ENCODE results near the gene FGD5. TPM values are rescaled to one million over a fixed set of nuclear protein-coding genes. Genes with fewer than 3 reads are reported as not detected.

FGD5 gene
- total RNA-seq, 2 donors from 2014 or later: not detected

DNA sequence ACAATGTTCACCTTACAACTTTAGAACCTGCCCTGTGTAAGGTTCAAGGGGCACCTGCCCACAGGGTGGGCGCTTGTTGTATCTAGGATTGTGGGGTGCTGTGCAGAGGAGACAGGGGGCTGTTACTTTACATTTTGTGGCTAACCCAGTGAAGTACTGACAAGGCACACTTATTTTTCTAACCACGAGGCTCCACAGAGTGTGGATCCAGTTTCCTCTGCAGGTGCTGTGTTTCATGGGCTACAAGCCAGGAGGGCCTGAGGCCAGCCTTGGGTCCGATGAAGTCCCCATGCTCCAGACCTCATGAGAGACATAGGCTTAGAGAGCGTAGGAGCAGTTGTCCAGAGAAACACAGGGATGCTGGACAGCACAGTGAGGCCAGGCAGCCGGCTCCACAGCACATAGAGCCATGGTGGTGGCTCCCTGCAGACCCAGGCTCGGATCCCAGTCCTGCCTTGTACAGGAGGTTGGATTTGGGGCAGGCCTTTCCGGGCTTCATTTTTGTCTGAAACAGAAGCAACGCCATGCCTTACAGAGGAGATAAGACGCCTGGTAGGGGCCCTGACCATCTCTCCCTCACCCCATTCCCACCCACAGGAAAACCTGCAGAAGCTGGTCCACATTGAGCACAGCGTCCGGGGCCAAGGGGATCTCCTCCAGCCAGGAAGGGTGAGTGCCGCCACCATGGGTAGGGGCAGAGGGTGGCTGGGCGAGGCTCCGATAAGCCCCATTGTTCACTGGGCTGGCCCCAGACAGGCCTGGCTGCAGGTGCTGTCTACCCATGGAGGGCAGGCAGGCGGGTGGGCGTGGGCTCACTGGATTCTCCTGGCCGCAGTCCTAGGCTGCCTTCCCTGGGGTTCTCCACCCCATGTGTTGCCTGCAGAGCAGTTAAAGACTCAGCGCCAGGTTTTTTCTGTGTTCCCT is 88.5 kb downstream of the FGD5 start:
- Mint-ChIP-seq H3K27ac (no peak overlapping the region), H3K36me3 (ENCODE audit: low read depth) (peaks cover 2% of the 10 kb centered on the region), H3K27me3 (peaks cover 20% of the 10 kb centered on the region), H3K4me1 (peaks cover 4% of the 10 kb centered on the region), H3K4me3 (no peak overlapping the region)
- no peak for DNase-seq
- H3K9me3 ChIP-seq (ENCODE audit: control insufficient read depth, low read length, poor library complexity, severe bottlenecking): no peaks in the 10 kb centered on the region
- no peak for ATAC-seq

DNA sequence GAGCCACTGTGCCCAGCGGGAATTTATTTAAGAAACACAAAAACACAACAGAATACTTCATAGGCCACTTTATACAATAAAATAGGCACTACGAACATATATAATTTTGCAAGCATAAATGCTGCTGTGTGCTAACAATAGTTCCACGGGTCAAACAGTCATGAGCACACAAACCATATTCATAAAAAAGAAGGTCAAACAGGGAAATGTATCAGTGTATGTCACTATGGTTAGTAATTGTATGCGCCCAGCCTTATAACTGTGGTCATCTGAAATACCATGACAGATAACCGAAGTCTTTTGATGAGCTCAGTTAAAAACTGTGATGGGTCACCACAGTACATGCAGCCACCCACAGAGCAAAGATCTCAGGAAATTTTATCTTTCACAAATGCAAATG is 90.5 kb downstream of the FGD5 start:
- no peak overlapping the region for H3K27ac Mint-ChIP-seq
- H3K4me1 Mint-ChIP-seq: peaks cover 7% of the 10 kb centered on the region
- no peak for ATAC-seq

DNA sequence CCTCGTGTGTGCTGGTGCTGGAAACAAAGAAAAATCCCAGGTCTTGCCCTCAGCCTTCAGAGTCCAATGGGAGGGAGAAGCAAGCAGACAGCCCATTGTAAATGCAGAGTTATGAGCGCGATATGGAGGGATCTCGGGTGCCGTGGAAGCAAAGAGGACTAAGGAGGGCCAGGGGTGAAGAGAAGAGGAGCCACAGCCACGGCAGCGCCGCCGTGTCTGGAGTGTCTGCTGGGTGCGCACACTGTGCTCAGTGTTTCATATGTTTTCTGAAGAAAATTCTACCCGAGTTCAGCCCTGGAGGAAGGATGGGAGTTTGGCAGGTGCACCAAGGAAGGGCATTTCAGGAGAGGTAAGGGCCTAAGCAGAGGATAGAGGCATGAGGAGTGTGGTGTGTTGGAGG is 92.9 kb downstream of the FGD5 start:
- Mint-ChIP-seq H3K36me3 (ENCODE audit: low read depth) (no peaks in the 10 kb centered on the region), H3K27ac (no peak overlapping the region), H3K4me1 (peaks cover 7% of the 10 kb centered on the region), H3K27me3 (peaks cover 35% of the 10 kb centered on the region), H3K4me3 (no peak overlapping the region)
- H3K9me3 ChIP-seq (ENCODE audit: control insufficient read depth, low read length, poor library complexity, severe bottlenecking): no peaks in the 10 kb centered on the region
- ATAC-seq: no peak
- no peak for DNase-seq

More for the DNA sequence above, 90.5 kb downstream of the FGD5 start:
- Mint-ChIP-seq H3K27me3 (peaks cover 31% of the 10 kb centered on the region), H3K36me3 (ENCODE audit: low read depth) (peaks cover 2% of the 10 kb centered on the region), H3K4me3 (no peak overlapping the region)
- no peak for DNase-seq
- H3K9me3 ChIP-seq (ENCODE audit: control insufficient read depth, low read length, poor library complexity, severe bottlenecking): no peaks in the 10 kb centered on the region

DNA sequence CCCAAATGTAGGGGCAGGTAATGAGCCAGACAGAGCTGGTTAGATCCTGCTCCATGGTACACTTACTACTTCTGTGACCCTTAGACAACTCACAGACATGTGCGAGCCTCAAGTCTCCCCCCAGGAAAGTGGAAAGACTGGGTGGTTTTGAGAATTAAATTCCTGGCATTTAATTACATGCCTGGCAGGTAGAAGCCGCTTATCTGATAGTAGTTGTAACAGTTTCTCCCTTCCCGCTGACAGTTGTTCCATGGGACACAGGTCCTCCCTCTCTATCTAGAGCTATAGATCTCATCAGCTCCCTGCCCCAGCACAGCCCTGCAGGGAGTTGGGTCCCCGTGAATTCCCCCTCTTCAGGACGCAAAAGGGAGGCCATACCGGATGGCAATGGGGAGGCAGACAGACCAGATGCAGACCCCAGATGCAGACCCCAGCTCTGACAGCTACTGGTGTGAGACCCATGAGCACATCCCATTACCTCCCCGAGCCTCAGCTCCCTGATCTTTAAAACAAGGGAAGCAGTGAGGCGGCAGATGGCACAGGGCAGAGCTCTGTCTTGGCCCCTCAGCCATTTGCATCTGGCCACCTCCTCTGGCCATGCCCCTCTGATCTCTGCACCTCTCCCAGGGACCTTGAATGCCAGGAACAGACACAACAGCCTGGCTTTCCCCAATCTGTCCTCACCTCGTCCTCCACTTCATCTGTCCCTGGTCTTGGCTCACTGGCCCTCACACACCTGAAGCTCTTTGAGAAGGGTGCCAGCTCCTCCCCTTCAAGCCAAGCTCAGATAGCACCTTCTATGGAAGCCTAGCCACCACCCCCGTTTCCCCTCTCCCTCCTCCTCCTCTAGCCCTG is 94.5 kb downstream of the FGD5 start:
- Mint-ChIP-seq H3K27me3 (peaks cover 47% of the 10 kb centered on the region), H3K4me1 (peaks cover 10% of the 10 kb centered on the region), H3K4me3 (no peak overlapping the region), H3K27ac (no peak overlapping the region), H3K36me3 (ENCODE audit: low read depth) (peaks cover 5% of the 10 kb centered on the region)
- no peak for ATAC-seq
- DNase-seq: no peak
- H3K9me3 ChIP-seq (ENCODE audit: control insufficient read depth, low read length, poor library complexity, severe bottlenecking): no peaks in the 10 kb centered on the region

DNA sequence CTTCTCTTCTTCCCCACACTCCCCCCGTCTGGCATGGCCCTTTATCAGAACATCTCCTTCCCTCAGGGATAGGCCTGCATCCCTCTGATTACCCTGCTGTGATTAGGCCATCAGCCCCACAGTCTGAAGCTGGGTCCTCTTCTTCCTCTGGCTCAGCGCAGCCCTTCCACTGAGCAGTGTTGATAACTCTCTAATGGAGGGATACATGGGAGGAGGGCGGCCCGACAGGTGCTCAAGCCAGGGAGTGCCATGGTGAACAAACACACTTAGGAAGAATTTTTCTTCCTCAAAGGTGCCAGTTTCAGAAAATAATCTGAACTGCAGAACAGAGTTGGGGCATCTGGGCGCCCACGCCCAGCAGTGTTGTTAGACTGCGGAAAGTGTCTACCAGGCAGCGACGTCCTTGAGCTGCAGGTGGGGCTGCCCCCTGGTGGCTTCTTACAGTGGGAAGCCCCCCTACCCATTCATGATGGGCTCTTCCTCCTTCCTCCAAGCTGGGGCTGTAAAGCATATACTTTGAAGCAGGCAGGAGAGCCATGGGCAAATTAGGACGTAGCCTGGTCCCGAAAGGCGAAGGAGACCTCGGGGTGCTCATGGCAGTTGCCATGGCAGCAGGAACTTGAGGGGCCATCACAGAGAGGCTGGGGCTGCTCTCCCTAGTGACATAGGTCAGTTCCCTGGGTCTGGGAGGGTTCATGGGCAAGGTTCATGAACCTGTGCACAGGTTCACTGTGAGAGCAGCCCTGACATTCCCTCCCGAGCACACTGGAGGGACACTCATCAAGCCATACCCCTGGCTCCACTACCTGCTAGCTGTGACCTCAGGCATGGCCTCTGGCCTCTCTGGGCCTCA is 95.4 kb downstream of the FGD5 start:
- Mint-ChIP-seq H3K27ac (no peak overlapping the region), H3K4me1 (peaks cover 10% of the 10 kb centered on the region), H3K4me3 (no peak overlapping the region), H3K27me3 (peaks cover 44% of the 10 kb centered on the region), H3K36me3 (ENCODE audit: low read depth) (peaks cover 5% of the 10 kb centered on the region)
- ATAC-seq (no peak), DNase-seq (no peak)
- no peaks in the 10 kb centered on the region for H3K9me3 ChIP-seq (ENCODE audit: control insufficient read depth, low read length, poor library complexity, severe bottlenecking)

DNA sequence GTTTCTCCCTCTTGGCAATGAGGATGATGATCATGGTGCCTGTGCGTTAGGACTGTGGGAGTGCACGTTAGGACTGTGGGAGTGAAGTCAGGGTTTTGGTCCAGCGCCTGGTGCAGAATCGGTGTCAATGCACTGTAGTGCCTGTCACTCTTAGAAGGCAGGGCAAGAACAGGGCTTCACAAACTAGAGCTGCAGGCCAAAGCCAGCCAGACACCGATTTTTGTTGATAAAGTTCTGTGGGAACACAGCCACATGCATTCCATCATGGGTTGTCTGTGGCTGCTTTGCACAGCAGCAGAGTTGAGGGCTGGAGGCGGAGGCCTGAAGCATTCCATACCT is 96.0 kb downstream of the FGD5 start:
- H3K27me3 Mint-ChIP-seq: peaks cover 43% of the 10 kb centered on the region
- no peak for DNase-seq
- no peaks in the 10 kb centered on the region for H3K9me3 ChIP-seq (ENCODE audit: control insufficient read depth, low read length, poor library complexity, severe bottlenecking)
- H3K36me3 Mint-ChIP-seq (ENCODE audit: low read depth): peaks cover 5% of the 10 kb centered on the region
- no peak overlapping the region for H3K4me3 Mint-ChIP-seq
- ATAC-seq: no peak
- H3K4me1 Mint-ChIP-seq: peaks cover 10% of the 10 kb centered on the region
- H3K27ac Mint-ChIP-seq: no peak overlapping the region

DNA sequence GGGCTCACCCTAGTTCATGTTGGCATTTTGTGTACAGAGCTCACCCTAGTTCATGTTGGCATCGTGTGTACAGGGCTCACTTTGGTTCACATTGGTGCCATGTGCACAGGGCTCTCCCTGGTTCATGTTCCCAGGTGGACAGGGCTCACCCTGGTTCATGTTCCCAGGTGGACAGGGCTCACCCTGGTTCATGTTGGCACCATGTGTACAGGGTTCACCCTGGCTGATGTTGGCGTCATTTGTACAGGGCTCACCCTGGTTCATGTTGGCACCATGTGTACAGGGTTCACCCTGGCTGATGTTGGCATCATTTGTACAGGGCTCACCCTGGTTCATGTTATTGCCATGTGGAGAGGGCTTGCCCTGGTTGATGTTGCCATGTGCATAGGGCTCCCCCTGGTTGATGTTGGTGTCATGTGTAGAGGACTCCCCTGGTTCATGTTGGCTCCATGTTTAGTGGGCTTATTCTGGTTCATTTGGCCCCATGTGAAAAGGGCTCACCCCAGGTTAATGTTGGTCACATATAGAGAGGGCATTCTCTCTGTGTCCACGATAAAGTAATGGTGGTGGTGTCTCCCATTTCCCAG is 97.0 kb downstream of the FGD5 start:
- no peak for DNase-seq
- no peak overlapping the region for H3K27ac Mint-ChIP-seq
- peaks cover 13% of the 10 kb centered on the region for H3K4me1 Mint-ChIP-seq
- H3K36me3 Mint-ChIP-seq (ENCODE audit: low read depth): peaks cover 5% of the 10 kb centered on the region
- H3K4me3 Mint-ChIP-seq: no peak overlapping the region
- peak; percentile 68 for ATAC-seq
- peaks cover 43% of the 10 kb centered on the region for H3K27me3 Mint-ChIP-seq
- H3K9me3 ChIP-seq (ENCODE audit: control insufficient read depth, low read length, poor library complexity, severe bottlenecking): no peaks in the 10 kb centered on the region

DNA sequence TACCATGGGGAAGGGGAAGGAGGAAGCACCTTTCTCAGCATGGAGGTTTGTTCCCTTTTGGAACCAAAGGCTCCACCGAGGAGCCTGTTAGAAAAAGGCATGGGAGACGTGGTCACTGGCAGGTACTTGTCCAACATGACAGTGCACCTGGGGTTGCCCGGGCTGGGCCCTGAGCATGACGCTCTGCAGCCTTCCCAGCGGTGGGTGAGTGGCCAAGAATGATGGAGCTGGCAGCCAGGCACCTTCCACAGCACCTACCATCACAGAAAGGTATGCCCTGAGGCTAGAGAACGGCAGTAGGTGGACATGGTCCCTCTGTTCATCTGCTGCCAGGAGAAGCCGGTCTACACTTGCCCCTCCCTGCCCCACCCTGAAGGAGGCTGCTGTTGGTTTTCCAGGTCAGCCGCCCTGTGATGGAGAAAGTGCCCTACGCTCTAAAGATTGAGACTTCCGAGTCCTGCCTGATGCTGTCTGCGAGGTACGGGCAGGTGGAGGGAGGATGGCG is 99.6 kb downstream of the FGD5 start:
- no peaks in the 10 kb centered on the region for H3K9me3 ChIP-seq (ENCODE audit: control insufficient read depth, low read length, poor library complexity, severe bottlenecking)
- H3K36me3 Mint-ChIP-seq (ENCODE audit: low read depth): peaks cover 5% of the 10 kb centered on the region
- no peak overlapping the region for H3K27ac Mint-ChIP-seq
- no peak overlapping the region for H3K4me3 Mint-ChIP-seq
- DNase-seq (no peak), ATAC-seq (no peak)
- H3K4me1 Mint-ChIP-seq: peaks cover 12% of the 10 kb centered on the region
- peaks cover 29% of the 10 kb centered on the region for H3K27me3 Mint-ChIP-seq

DNA sequence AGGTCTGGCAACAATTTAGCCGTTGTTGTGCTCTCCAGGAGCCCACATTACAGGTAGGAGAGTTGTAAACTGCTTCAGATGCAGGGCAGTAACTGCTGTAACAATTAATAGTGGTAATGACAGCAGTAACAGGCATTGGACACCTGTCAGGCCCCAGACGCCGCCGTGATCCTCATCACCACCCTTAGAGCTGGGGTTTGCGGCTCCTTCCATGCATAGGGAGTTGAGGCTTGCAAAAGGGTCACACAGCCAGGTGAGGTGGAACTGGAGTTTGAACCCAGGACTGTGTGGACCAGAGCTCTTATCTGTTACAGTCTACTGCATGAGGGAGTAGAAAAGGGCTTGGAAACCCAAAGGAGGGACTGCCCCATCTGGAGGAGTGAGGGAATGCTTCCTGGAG is 101.8 kb downstream of the FGD5 start:
- H3K4me3 Mint-ChIP-seq: no peak overlapping the region
- peaks cover 9% of the 10 kb centered on the region for H3K4me1 Mint-ChIP-seq
- no peak overlapping the region for H3K27ac Mint-ChIP-seq
- no peak for DNase-seq
- peaks cover 17% of the 10 kb centered on the region for H3K27me3 Mint-ChIP-seq
- no peak for ATAC-seq
- H3K9me3 ChIP-seq (ENCODE audit: control insufficient read depth, low read length, poor library complexity, severe bottlenecking): no peaks in the 10 kb centered on the region
- H3K36me3 Mint-ChIP-seq (ENCODE audit: low read depth): peaks cover 5% of the 10 kb centered on the region

DNA sequence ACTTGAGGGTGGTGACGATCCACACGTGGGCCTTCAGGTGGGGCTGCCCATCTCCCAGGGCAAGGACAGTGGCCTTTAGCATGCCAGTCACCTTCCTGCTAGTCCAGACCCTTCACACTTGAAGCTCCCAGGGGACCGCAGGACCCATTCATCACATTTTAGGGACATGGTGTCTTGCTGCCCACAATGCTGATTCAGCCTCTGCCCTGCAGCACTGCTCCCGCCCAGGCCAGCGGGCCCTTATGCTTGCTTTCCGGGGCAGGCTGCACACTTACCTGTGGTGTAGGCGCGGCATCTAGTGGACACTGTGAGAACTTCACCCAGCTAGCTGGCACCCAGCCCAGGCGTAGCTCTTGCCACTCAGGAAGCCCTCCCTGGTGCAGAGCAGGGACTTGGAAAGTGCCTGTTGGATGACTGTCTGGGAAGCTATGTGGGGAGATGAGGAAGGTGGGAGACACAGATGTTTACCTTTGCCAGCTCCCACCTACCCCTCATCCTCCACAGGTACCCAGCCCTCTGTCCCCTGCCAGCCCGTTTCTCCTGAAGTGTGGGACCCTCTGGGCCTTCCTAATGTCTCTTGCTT is 102.4 kb downstream of the FGD5 start:
- no peak overlapping the region for H3K4me3 Mint-ChIP-seq

DNA sequence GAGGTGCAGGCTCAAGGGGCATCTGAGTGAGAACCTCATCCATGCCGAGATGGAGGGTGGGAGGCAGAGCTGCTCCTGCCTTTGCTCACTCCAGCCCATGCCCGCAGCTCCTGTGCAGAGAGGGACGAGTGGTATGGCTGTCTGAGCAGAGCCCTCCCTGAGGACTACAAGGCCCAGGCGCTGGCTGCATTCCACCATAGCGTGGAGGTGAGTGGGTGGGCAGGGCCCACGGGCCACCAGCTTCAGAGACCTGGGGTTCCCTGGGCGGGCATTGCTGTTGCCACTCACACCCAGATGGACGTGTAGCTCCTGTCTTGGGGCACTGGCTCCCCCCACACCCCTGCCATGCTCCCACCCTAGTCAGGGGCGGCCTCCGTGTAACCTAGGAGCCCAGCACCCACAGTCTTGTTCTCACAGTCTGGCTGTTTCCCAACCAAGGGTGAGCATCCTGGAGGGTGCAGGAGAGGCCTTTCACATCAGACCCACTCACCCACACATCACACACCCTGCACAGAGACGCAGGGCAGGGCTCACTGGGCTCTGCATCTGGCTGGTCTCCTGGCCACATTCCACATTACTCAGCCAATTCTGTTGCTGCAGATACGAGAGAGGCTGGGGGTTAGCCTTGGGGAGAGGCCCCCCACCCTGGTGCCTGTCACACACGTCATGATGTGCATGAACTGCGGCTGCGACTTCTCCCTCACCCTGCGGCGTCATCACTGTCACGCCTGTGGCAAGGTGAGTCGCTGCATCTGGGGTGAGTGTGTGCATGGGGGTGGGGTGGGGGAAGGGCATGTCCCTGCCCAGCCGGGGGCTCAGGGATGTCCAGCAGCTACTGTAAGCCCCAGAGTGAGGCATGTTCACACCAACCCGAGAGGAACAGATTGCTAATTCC is 103.3 kb downstream of the FGD5 start:
- no peak for DNase-seq

More for the DNA sequence above, 102.4 kb downstream of the FGD5 start:
- peaks cover 5% of the 10 kb centered on the region for H3K36me3 Mint-ChIP-seq (ENCODE audit: low read depth)
- ATAC-seq (peak; percentile 96), DNase-seq (peak; percentile 57 to 78 (median 67))
- peaks cover 17% of the 10 kb centered on the region for H3K27me3 Mint-ChIP-seq
- no peaks in the 10 kb centered on the region for H3K9me3 ChIP-seq (ENCODE audit: control insufficient read depth, low read length, poor library complexity, severe bottlenecking)
- no peak overlapping the region for H3K27ac Mint-ChIP-seq
- H3K4me1 Mint-ChIP-seq: peaks cover 9% of the 10 kb centered on the region

More for the DNA sequence above, 103.3 kb downstream of the FGD5 start:
- Mint-ChIP-seq H3K27me3 (peaks cover 11% of the 10 kb centered on the region), H3K36me3 (ENCODE audit: low read depth) (peaks cover 5% of the 10 kb centered on the region), H3K4me3 (no peak overlapping the region), H3K4me1 (peaks cover 9% of the 10 kb centered on the region), H3K27ac (no peak overlapping the region)
- ATAC-seq: no peak
- H3K9me3 ChIP-seq (ENCODE audit: control insufficient read depth, low read length, poor library complexity, severe bottlenecking): no peaks in the 10 kb centered on the region
